ENCODE data around the gene DLGAP3.

- TF ChIP-seq CTCF (IDR thresholded peaks at IDR 0.05) (no peak), POLR2A (IDR thresholded peaks at IDR 0.05) (no peak)
Observed at GRCh38 chr1:34842952-34843371, 86.5 kb downstream of the DLGAP3 start.
